ENCODE measurements around the gene WDR7.

The WDR7 gene

DNA sequence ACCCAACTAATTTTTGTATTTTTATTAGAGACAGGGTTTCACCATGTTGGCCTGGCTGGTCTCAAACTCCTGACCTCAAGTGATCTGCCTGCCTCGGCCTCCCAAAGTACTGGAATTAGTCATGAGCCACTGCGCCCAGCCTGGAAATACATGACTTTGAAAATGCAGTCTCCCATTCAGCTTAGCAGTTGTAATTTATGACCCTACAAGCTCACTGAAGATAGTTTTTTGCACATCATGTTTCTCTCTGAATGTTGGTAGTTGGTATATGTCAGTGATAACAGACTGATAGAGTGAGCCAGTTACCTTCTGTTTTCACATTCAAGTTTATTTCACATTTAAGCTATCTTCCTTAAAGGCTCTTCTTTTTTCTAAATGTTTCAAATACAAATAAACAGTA, 7.1 kb downstream of the WDR7 start:
- DNase-seq, result no peak

DNA sequence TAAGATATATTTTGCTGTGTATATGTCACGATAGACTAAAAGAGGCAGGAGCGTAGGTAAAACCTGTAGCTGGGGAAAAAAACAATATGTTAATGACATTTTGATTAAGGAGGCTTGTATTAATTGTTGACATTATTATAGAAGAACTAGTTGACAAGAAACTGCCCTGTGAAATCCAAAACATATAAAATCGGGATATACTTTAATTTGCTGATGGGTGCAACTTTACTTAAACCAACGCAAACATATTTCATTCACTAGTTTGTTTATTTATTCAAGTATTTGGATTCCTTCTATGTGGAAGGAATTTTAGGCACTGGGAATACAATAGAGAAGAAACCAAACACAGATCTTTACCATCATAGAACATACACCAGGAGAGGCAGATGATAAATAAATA, 8.0 kb downstream of the WDR7 start:
- DNase-seq, result no peak

DNA sequence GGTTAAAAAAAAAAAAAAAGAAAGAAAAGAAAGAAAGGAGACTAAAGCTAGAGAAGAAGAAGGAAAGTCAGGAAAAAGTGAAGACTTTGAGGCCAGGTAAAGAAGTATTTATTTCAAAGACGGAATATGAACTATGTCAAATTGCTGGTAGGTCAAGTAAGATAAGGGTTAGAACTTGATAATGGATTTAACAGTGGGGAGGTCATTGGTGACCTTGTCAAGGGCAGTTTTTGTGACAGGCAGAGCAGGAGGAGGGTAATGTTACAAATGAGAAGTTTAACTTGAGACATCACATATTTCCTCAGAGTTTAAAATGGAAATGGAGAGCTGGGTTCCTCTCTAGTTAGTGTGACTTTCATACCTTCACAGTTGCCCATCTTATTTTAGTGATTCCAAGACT, 9.5 kb downstream of the WDR7 start:
- DNase-seq, result no peak

DNA sequence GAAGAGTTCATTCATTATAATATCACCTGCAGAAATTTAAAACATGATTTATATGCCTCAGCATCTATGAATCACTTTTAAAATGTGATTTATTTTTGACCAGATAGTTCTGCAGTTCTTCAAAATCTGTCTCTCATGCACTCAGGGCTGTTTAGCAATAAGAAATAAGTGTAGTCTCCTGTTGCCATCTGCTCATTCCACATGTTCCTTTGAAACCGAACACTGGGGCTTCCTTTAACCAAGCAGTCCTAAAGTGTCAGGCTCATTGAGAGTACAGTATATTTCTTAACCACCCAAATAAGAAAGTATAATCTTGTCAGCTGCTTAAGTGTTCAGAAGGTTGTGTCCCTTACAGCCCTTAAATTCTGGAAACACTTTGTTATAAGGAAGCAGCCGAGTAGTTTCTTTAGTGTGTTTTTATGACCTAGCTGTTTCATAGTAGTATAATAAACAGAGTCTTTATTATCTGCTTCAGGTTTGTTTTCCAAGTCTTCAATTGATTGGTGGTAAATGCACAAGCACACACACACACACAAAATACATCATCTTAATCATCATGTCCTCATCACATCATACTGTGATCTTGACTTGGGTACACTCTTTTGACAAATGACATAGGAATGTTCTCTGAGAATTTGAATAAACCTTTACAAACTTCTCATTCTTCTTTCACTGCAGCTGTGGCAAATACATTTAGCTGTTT, 10.4 kb downstream of the WDR7 start:
- peak; percentile 72 for DNase-seq

DNA sequence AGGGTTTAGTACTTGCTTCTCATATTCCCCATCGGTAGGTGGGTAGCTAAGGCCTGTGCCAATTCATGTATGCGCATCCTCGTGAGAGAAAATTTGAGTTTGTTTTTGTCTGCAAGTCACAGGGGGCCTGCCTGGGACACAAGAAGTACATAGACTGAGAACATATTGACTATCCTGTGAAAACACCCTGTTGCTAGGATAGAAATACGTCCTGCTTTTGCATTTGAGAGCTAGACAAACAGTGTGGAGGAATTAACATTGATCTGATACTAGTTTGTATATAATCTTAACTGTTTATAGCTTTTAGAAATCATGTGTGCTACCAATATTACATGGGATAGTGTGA, 10.9 kb downstream of the WDR7 start:
- DNase-seq, result no peak

DNA sequence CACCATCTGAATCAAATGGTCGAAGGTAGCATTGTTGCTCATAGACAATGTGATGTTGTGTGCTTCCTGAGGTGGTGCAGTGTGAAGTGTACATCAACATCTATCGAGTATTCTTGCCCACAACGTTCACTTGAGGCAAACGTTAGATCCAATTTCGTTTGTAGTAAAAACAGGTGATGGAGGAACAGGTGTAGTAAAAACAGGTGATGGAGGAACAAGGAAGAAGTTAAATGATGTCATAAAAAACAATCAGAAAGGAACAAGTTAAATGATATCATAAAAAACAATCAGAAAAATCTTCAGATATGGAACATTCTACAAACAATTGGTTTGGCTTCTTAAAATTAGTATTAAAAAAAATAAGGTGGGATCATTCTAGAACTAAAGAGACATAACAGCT, 11.3 kb downstream of the WDR7 start:
- no peak for DNase-seq

DNA sequence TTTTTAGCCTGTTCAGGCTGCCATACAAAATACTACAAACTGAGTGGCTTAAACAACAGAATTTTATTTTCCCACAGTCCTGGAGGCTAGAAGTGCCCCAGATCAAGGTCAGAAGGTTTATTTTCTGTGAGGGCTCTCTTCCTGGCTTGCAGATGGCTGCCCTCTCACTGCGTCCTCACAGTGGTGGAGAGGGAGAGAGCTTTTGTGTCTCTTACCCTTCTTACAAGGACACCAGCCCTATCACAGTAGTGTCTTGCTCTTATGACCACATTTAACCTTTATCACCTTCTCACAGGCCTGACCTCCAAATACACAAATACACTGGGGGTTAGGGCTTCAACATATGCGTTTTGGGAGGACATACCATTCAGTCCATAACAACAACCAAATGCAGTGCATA, 11.7 kb downstream of the WDR7 start:
- DNase-seq, result no peak

DNA sequence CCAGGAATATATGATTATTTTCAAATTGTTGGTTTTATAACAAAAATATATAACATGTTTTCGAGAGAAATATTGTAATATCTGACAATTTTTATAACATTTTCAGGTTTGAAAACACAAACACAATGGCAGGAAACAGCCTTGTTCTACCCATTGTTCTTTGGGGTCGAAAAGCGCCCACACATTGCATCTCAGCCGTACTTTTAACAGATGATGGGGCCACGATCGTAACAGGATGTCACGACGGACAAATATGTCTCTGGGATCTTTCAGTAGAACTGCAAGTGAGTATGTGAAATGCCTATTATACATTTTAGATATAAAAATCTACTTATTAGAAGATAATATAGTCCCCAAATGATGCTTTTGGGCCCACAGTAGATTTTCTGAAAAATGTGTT, 21.2 kb downstream of the WDR7 start:
- DNase-seq, result no peak

DNA sequence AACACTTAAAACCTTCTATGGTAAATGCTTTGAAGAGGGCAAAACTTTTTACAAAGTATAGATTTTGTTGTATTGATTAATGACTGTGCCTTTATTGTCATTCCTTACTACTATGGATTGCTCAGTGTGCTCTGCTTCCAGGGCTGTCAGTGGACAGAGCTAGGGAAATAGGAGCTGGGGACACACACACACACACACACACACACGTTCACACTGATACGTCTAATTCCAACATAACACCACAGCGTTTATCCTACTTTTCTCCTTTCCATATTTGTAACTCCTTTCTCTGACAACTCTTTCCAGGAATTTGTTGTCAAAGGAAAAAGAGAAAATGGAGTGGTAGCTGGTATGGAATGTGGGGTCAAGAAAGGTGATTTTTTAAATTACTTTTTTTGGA, 21.8 kb downstream of the WDR7 start:
- DNase-seq, result no peak

DNA sequence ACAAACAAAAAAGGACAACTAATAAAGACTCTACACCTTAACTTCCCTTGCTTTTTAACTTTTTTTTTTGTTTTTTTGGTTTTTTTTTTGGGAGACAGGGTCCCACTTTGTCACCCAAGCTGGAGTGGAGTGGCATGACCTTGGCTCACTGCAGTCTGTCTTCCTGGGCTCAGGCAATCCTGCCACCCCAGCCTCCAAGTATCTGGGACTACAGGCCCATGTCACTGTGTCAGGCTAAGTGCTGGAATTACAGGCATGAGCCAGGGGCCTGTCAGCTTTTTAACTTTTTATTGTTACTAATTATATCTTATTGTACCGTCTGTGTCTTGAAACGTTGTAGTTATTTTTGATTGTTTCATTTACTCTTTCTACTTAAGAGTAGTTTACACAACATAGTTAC, 25.5 kb downstream of the WDR7 start:
- no peak for DNase-seq

DNA sequence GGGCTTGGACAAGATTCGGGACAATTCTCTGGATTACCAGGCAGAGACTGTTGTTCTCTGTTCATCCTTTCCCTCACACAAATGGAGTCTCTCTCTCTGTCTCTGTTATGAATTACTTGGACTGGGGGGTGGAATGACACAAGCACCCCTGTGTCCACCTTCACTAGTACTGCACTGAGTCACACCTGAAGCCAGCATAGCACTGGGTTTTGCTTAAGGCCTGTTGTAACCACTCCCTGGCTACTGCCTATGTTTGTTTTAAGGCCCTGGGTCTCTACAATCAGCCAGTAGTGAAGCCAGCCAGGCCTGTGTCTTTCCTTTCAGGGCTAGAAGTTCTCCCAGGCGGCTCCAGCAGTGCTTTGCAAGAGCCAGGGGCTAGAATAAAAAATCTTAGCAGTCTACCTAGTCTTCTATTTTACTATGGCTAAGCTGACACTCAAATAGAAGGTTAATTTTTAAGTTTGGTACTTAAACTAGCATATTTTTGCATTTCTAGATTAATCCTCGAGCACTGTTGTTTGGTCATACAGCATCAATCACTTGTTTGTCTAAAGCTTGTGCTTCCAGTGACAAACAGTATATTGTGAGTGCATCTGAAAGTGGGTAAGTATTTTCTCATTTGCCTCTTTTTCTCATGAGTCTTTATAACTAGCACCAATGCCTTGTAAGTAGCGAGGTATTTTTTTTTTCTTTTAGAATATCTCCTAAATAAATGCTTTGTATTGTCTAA, 27.8 kb downstream of the WDR7 start:
- DNase-seq, result no peak

DNA sequence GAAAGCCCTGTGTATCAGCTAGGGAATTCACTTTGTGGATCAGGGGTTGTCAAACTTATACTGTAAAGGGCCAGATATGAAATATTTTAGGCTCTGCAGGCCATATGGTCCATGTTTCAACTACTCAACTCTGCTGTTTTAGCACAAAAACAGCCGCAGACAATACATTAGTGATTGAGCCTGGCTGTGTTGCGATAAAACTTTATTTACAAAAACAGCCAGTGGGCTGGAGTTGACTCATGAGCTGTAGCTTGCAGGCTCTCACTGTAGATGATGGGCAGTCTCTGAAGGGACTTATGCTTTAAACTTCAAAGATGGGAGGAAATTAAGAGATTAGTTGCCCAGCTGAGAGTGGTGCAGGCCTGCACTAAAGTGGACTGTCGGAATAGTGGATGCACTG, 33.1 kb downstream of the WDR7 start:
- DNase-seq, result no peak

DNA sequence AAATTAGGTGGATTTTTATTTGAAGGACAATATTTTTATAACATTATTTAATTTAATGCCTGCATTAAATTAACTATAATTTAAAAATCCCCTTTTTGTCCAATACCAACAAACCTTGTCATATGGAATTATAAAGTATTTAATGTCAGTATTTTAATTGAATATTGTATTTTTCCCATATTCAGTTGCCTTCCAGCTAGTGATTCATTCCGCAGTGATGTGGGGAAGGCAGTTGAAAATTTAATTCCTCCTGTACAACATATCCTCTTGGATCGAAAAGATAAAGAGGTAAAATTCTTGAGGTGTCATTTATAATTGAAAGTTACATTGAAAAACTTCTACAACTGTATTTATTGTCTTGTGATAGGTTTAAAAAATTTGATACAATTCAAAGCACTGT, 40.4 kb downstream of the WDR7 start:
- DNase-seq, result no peak

DNA sequence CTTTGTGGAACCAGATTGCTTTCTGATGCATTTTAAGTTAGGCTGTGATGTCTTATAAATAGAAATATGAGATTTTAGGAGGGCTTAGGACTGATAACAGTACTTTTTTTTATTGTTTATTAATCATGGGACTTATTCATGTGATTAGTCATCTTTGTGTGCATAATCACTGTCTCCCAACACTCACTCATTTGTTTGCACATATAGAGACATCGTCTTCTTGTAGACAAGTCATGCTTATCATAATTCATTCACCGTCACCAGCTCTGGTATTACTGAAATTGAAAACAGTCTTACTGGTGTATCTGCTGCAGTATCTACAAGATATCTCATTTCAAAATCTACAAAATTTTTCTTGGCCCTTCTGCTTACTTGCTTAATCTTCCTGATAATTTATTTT, 45.8 kb downstream of the WDR7 start:
- DNase-seq, result no peak

DNA sequence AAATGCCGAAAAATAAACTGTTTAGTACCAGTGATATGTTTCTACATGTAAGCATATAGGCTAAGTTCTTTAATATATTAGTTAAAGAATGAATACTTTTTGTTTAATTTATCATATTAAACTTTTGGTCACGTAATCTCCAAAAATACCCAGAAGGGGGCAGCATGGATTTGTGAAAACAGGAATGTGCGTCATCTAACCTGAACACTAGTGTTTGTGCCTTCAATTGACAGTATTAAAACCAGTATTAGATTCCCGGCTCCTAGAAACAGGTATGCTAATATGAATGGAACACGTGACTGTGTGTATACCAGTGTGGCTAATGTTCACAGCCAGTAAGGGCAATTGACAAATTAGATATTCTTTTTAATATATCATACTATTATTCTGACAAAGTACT, 51.8 kb downstream of the WDR7 start:
- DNase-seq, result peak; percentile 8

DNA sequence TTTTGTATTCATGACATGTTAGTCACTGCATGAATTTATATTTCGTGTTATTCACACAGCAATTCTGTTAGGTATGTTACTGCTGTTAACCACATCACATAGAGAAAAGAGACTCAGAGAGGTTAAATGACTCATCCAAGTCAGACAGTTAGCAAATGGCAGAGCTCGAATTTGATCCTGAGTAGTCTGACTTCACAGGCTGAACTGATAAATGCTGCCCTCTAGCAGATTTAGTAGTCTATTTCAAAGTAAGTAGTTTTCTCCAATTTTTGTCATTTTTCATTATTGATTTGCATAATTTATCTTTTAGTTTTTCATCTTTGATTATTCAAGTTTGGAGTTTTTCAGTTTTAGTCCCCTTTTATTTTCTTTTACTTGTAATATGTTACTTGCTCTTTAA, 58.3 kb downstream of the WDR7 start:
- DNase-seq, result peak; percentile 20

DNA sequence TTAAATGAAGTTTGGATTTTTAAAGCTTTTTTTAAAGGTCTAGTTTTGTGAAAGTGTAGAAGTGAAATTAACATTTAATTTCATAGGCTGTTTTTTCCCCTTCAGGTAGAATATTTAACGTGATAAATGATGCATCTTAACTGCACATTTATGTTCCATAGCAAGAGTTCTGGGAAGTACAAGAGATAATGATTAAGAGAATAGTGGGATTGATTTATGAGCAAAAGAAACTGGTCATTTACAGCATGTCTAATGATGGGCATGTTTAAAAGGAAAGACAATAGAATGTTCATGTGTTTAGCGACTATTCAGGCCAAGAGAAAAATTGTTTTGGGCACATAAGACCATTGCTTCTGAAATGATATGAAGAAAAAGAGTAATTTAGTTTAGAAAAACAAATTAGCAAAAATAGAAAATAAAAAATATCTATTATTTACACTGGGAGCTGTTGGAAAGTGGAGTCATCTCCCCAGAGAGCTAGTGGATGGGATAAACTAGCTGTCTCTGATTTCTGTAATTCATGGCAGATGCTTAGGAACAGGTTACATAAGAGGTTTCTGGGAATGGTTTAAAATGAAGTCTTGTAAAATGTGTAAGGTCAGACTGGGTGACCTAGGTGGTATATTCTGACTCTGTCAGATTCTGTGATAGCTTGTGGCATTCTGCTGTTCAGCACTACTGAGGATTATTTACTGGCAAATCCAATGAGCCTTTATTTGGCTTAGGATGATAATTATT, 60.7 kb downstream of the WDR7 start:
- peak; percentile 37 for DNase-seq

DNA sequence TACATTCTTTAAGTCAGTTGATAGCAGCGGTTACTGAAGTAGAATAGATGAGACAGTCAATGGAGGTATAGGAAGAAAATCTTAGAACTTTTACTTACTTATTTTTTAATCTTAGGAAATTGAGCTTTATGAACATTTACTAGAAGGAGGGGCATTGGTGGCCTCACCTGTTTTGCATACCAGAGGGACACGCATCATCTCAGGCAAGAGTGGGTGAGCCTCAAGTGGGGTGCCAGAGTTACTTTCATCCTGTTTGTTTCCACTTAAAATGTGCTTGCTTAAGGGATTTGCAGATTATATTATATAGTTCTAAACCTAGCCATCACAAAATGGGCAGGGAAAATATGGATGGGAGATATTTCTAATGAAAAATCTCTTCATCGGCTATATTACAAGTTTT, 61.6 kb downstream of the WDR7 start:
- DNase-seq, result no peak

DNA sequence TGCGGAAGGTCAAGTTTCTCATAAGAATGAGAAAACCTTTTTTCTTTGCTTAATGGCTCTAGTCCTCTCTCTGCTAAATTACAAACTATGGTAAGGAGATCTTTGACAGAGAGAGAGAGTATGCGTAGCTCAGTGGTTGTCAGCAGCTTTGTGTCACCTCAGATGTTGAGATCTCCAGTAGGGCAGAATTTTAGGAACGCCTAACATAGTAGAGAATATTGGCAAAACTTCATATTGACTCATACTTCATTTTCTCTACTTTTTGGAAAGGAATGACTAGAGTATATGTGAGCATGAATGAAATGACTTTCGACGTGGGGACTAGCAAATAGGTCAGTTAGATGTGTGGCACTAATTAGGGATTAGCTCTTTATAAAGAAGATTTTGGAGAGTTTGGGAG, 64.0 kb downstream of the WDR7 start:
- DNase-seq, result no peak

DNA sequence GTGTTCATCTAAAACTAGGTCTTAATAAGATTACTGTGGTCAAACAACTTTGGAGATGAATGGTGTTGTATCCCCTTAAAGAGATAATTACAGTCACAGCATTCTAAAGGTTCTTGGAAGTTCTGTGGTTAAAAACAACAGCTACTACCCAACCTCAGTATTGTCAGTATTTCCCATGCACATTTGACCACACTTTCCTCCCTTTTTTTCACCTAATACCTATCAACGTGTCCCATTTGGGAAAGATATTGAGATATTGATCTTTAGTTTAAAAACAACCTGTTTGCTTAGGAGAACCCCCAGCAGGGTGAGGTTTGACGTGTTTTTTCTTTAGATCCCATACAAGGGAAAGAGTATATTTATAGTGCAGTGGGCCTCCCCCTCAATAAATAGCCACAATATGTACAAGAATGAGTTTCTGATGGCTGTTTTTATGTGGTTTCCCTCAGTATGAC, 65.6 kb downstream of the WDR7 start:
- DNase-seq, result no peak

DNA sequence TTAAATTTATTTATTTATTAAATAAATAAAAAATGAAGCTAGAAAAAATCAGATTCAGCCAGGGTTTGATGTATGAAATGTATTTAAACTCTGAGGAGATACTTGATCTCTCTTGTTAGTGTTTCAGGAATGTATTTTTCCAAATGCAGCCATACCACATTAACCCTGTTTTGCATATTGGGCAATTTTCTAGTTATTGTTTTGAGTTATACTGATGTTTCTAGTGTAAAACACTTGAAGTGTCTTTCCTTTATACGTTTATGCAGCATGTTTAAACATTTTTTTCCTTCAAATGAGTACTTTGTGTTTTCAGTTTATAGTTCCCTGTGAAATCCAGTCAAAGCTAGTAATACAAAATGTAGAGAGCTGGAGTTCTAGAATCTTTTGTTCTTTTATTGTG, 69.9 kb downstream of the WDR7 start:
- no peak for DNase-seq

DNA sequence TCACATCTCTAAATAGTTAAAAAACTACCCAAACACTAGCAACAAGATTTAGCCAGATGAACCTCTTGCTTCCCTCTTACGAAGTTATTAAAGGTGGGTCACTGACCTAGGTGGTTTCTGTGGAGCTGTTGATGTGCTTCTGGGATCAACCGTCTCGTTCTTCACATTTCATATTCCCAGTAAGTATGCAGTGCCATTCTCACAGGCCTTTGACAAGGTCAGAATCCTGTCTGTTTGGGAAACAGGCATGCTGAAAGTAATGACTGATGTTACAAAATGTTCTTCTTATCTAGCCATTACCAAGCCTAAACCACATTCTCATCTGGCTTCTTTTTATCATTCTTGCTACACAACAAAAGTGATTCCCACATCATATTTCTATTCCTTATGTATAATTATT, 70.3 kb downstream of the WDR7 start:
- no peak for DNase-seq

DNA sequence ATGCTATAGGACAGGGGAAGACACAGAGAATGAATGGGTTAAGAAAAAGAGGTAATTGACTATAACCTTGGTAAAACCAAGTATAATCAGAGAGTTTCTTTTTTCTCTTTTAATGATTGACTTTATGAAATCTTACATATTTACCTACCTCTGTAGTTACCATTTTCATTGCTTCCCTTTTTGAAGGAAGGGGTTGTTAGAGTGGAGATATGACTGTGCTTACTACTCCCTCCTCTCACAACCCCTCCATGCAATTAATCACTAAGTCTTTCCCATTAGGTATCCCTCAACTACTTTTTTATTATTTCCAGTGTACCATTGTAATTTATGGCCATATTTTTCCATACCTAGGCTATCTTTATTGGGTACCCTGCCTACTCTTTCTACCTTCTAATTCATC, 71.4 kb downstream of the WDR7 start:
- DNase-seq, result no peak

DNA sequence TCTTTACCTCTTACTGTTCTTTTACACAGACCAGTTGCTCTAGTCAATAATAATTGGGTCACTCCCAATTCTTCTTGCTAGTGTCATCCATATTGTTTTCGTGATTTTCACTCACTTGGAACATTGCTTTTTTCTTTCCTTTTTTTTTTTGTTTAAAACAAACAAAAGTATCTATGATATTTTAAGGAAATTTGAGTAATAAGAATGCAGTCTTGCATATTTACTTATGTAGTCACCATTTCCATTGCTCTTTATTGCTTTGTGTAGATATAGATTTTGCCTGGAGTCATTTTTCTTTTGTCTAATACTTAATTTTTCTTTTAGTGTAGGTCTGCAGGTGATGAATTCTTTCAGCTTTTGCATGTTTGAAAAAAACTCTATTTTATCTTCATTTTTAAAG, 71.9 kb downstream of the WDR7 start:
- no peak for DNase-seq
